C1 segment of cervical spinal cord (tissue), 14 donors: ENCODE results near the gene CCDC88B.

ENCODE experiments used
- DNase-seq, 14 donors: peaks; one replicate each; lab custom pipeline; 2025; lab: John Stamatoyannopoulos, UW

CCDC88B gene

GRCh38 chr11:64379817-64380709 is 40.1 kb downstream of the CCDC88B start:
- DNase-seq, result peak in 1 of 14 donors; percentile 36

- DNase-seq, result no peak
These were observed 41.3 kb downstream of the CCDC88B start for GRCh38 chr11:64381350-64381749.

- DNase-seq, result no peak
These were observed 42.0 kb downstream of the CCDC88B start for GRCh38 chr11:64382047-64382446.

GRCh38 chr11:64382586-64382985 is 42.6 kb downstream of the CCDC88B start:
- no peak for DNase-seq

GRCh38 chr11:64383580-64383979 is 43.6 kb downstream of the CCDC88B start:
- no peak for DNase-seq

- peak in 1 of 14 donors; percentile 33 for DNase-seq
These were observed 44.2 kb downstream of the CCDC88B start for GRCh38 chr11:64384028-64384737.

GRCh38 chr11:64384981-64385944 is 45.3 kb downstream of the CCDC88B start:
- DNase-seq, result peak in 7 of 14 donors; percentile 15 to 97 (median 35)

GRCh38 chr11:64385945-64386704 is 46.1 kb downstream of the CCDC88B start:
- DNase-seq, result no peak

- DNase-seq, result no peak
These were observed 47.9 kb downstream of the CCDC88B start for GRCh38 chr11:64387916-64388315.

- no peak for DNase-seq
These were observed 48.9 kb downstream of the CCDC88B start for GRCh38 chr11:64388894-64389293.

- no peak for DNase-seq
These were observed 49.8 kb downstream of the CCDC88B start for GRCh38 chr11:64389851-64390250.

- no peak for DNase-seq
These were observed 50.6 kb downstream of the CCDC88B start for GRCh38 chr11:64390558-64390957.

GRCh38 chr11:64391839-64392238 is 51.8 kb downstream of the CCDC88B start:
- DNase-seq, result no peak

- DNase-seq, result peak in 4 of 14 donors; percentile 10 to 25 (median 14)
These were observed 55.6 kb downstream of the CCDC88B start for GRCh38 chr11:64395545-64396078.

- DNase-seq, result no peak
These were observed 56.1 kb downstream of the CCDC88B start for GRCh38 chr11:64396079-64396591.

- no peak for DNase-seq
These were observed 60.1 kb downstream of the CCDC88B start for GRCh38 chr11:64400102-64400501.

- DNase-seq, result no peak
These were observed 60.7 kb downstream of the CCDC88B start for GRCh38 chr11:64400667-64401066.

- DNase-seq, result no peak
These were observed 61.8 kb downstream of the CCDC88B start for GRCh38 chr11:64401775-64402174.

- DNase-seq, result no peak
These were observed 63.1 kb downstream of the CCDC88B start for GRCh38 chr11:64403106-64403505.

GRCh38 chr11:64406221-64406946 is 66.4 kb downstream of the CCDC88B start:
- no peak for DNase-seq
